Ovary (tissue), 9 donors: ENCODE measurements around the gene SUGP1. TPM values are rescaled to one million over a fixed set of nuclear protein-coding genes. Genes with fewer than 3 reads are reported as not detected.

ENCODE experiments used
- DNase-seq, 5 donors: peaks; one replicate each; pipeline ENCODE4 v3.0.0-alpha.2; 2019 to 2020
- H3K27ac ChIP-seq, 2 donors: fragments of 200-600 bp; one replicate each; pipeline versions ENCODE4 v1.5.1 to v1.8.0; 2019 to 2022
- H3K27me3 ChIP-seq: fragments of 200-600 bp; one replicate; pipeline ENCODE4 v1.8.0; 2022
- H3K36me3 ChIP-seq: fragments of 200-600 bp; sonication (generic); one replicate; pipeline ENCODE4 v1.5.1; 2019
- H3K4me1 ChIP-seq: one replicate; pipeline ENCODE4 v1.8.1; 2013; ENCODE audit warnings: mild to moderate bottlenecking, moderate library complexity; ENCODE audit not compliant: insufficient read depth
- H3K4me3 ChIP-seq: fragments of 200-600 bp; sonication (generic); one replicate; pipeline ENCODE4 v1.5.1; 2017
- H3K9me3 ChIP-seq, 2 donors: fragments of 200-600 bp in 1 of 2; sonication (generic) in 1 of 2; one replicate each; pipeline versions ENCODE4 v1.5.1 to v1.8.1; 2013 to 2019; ENCODE audit warnings: mild to moderate bottlenecking in 1 of 2, moderate library complexity in 1 of 2
- CTCF ChIP-seq, 3 donors: fragments of 450-650 bp in 2 of 3; fragments of 200-600 bp in 1 of 3; IDR thresholded peaks; one replicate each; pipeline versions ENCODE4 v1.5.1 to v1.8.0; 2016 to 2022; ENCODE audit warnings: antibody characterized with exemption in 3 of 3, mild to moderate bottlenecking in 1 of 3
- EP300 ChIP-seq: sonication (generic); formaldehyde crosslinking; IDR thresholded peaks from one replicate; pipeline ENCODE4 v1.6.1; 2017; ENCODE audit warnings: antibody characterized with exemption
- POLR2A ChIP-seq: fragments of 450-650 bp; IDR thresholded peaks from one replicate; pipeline ENCODE4 v1.6.1; 2017; ENCODE audit warnings: antibody characterized with exemption, mild to moderate bottlenecking, moderate library complexity
- WGBS, 3 donors: extraction: QIAGEN DNeasy Blood & Tissue Kit in 1 of 3; methylation state at CpG; one replicate each; pipeline versions ENCODE4 v1.1.5 to v1.1.7; 2013 to 2017; 5-methylcytosine and 5-hydroxymethylcytosine counted together
- intact Hi-C, 4 donors: fragments of 100-400 bp; cut with DNase I; formaldehyde crosslinking; loops; one replicate each; pipeline versions ENCODE4 v1.11.0 to v1.15.1; 2022 to 2023
- polyA plus RNA-seq, 2 donors: library from polyadenylated mRNA; stranded (reverse); fragments of 200-250 nt in 1 of 2; fragments of 350-450 nt in 1 of 2; fragmentation: Illumina TruSeq in 1 of 2; extraction: RNeasy Lipid Tissue Mini Kit (QIAGEN cat#74804) in 1 of 2; gene quantifications; one replicate each; pipeline ENCODE4 v1.2.3, GENCODE V29; 2013 to 2014
- total RNA-seq, 7 donors: library from RNA; depleted of rRNA in 2 of 7; stranded (reverse); fragments of >200 nt in 2 of 7; fragmentation: NEBNext Ultra II Directional in 3 of 7; extraction: Animal tissue kit (Norgen Biotek cat#: 25700) in 3 of 7; gene quantifications; one replicate each; pipeline versions ENCODE4 v1.1.0 to v1.2.4, GENCODE V29; 2016 to 2023
- donor health status: DM: no; HTN: no; CAD: no; lungs with moderate emphysema.
- donor health status: DM: no; HTN: no; CAD: no.
- donor health status: Bipolar disorder and iron deficiency.
- donor health status: DM: yes; HTN: yes; CAD: no.
- donor health status: DM: no; HTN: no; CAD: no.
- donor health status: DM: yes; HTN: yes; CAD: no.

Gene SUGP1
- total and polyA plus RNA-seq, 9 donors, result 14.7 to 42.9 (median 36.6) TPM

- Histone ChIP-seq H3K36me3 (no peaks in the 10 kb centered on the region), H3K4me3 (no peak overlapping the region), H3K27ac (no peak overlapping the region), H3K9me3 (no peaks in the 10 kb centered on the region), H3K4me1 (no peaks in the 10 kb centered on the region), H3K27me3 (no peaks in the 10 kb centered on the region)
- intact Hi-C loops, result no loop called here
- DNase-seq, result no peak
- 81 to 89% (median 82%) methylated on average over 4 of the region's 4 CpGs for WGBS, 3 donors
- no peak for TF ChIP-seq POLR2A
- no peak for TF ChIP-seq EP300
- no peak for TF ChIP-seq CTCF (IDR thresholded peaks at IDR 0.05)
These were observed 25.4 kb downstream of the SUGP1 start for GRCh38 chr19:19294914-19295313.

GRCh38 chr19:19292607-19293006 lies 27.7 kb downstream of the SUGP1 start:
- no peak for DNase-seq
- H3K9me3 ChIP-seq, result no peaks in the 10 kb centered on the region
- no peak overlapping the region for H3K4me3 ChIP-seq
- intact Hi-C loops, result no loop called here
- H3K27me3 ChIP-seq, result no peaks in the 10 kb centered on the region
- WGBS, 3 donors, result 96 to 99% (median 97%) methylated on average over 5 of the region's 5 CpGs
- H3K27ac ChIP-seq, result no peak overlapping the region
- TF ChIP-seq POLR2A, result no peak
- TF ChIP-seq CTCF (IDR thresholded peaks at IDR 0.05), result no peak
- no peak for TF ChIP-seq EP300
- H3K36me3 ChIP-seq, result no peaks in the 10 kb centered on the region
- H3K4me1 ChIP-seq, result no peaks in the 10 kb centered on the region

DNA sequence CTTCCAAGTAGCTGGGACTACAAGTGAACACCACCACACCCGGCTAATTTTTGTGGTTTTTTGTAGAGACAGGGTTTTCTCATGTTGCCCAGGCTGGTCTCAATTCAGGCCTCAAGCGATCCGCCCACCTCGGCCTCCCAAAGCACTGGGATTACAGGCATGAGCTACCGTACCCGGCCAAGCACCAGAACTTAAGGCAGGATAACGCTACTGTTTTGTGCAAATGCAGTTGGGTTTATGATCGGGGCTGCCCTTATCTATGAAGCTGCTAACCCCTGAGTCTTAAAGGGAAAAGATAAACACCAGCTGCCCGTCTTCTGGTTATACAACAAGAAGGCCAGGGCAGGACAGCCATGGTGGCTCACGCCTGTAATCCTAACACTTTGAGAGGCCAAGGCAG lies 34.6 kb downstream of the SUGP1 start:
- Histone ChIP-seq H3K4me1 (no peaks in the 10 kb centered on the region), H3K27ac (no peak overlapping the region), H3K36me3 (no peaks in the 10 kb centered on the region), H3K4me3 (no peak overlapping the region), H3K9me3 (no peaks in the 10 kb centered on the region), H3K27me3 (no peaks in the 10 kb centered on the region)
- WGBS, 3 donors, result 94 to 96% (median 95%) methylated on average over 10 of the region's 10 CpGs
- no peak for DNase-seq
- intact Hi-C loops, result no loop called here
- TF ChIP-seq CTCF (IDR thresholded peaks at IDR 0.05) (no peak), POLR2A (no peak), EP300 (no peak)

- Histone ChIP-seq H3K9me3 (no peaks in the 10 kb centered on the region), H3K27ac (no peak overlapping the region), H3K4me1 (no peaks in the 10 kb centered on the region), H3K4me3 (no peak overlapping the region), H3K27me3 (no peaks in the 10 kb centered on the region), H3K36me3 (no peaks in the 10 kb centered on the region)
- no peak for DNase-seq
- TF ChIP-seq CTCF (IDR thresholded peaks at IDR 0.05) (no peak), EP300 (no peak), POLR2A (no peak)
- 80 to 84% (median 81%) methylated on average over 14 to 16 of the region's 16 CpGs for WGBS, 3 donors
- intact Hi-C loops, result no loop called here
These were observed 39.7 kb downstream of the SUGP1 start for GRCh38 chr19:19280561-19280960.

DNA sequence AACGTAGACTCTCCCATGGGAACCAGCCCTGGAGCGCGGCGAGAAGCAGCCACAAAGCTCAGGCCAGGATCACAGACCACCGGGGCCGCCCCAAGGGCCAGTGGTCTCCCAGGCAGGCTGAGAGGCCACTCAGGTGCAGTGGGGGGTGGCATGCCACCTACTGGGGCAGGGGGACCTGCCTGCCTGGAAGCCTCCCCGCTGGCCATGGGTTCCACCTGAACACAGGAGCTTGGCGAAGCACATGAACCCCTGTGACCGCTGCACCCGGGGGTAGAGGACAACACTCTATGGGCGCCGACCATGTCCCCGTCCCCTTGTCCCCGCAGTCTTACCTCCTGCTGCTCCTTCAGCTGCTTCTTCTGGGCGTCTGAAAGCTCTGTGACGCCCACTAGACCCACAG lies 40.5 kb downstream of the SUGP1 start:
- no peak for DNase-seq
- no peak for TF ChIP-seq CTCF (IDR thresholded peaks at IDR 0.05)
- TF ChIP-seq EP300, result no peak
- no peak for TF ChIP-seq POLR2A
- Histone ChIP-seq H3K27ac (no peak overlapping the region), H3K9me3 (no peaks in the 10 kb centered on the region), H3K4me1 (no peaks in the 10 kb centered on the region), H3K36me3 (no peaks in the 10 kb centered on the region), H3K4me3 (no peak overlapping the region), H3K27me3 (no peaks in the 10 kb centered on the region)
- intact Hi-C loops, result no loop called here
- WGBS, 3 donors, result 85 to 94% (median 93%) methylated on average over 16 of the region's 16 CpGs
